ENCODE results near the gene SRMS. TPM values are rescaled to one million over a fixed set of nuclear protein-coding genes. Genes with fewer than 3 reads are reported as not detected.

The SRMS gene
- total and polyA plus RNA-seq, 2 of the 13 experiments (the other 11 are each of a cell fraction or from before 2014, with no cell fraction given) = not detected

DNA sequence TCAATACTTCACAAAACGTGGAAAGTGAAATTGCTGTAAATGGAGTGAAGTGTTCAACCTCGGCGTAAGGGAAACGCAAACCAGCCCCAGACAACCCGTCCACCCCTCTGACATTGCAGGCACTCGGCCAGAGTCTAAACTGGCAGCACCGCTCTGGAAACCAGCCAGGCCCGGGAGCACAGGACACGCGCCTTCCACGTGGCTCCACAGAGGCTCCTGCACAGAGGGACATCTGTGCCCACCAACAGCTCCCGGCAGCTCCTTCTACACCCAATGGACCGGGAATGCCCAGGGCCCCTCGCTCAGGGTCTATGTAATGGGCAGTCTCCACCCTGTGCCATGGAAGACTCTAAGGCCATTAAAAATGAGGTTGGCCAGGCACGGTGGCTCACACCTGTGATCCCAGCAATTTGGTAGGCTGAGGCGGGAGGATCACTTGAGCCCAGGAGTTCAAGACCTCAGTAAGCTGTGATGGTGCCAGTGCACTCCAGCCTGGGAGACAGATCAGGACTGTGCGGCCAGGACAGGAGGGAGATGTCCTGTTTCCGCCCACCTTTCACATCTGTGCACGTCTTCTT lies 29.9 kb upstream of the SRMS start (continued):
- 0 out of 2 replicates have a peak, but pooled peaks have one; percentile 67 for TF ChIP-seq ZBTB43 (CRISPR knock-in tag; conservative IDR thresholded peaks at IDR 0.05)
- no peak for TF ChIP-seq ZFP36L1 (CRISPR knock-in tag; IDR thresholded peaks at IDR 0.05)
- no peak for TF ChIP-seq ETS1 (CRISPR knock-in tag; IDR thresholded peaks at IDR 0.05)
- no peak for TF ChIP-seq ZNF282 (IDR thresholded peaks at IDR 0.05; ENCODE audit: partially characterized antibody)
- peak; percentile 60; the same call in 1 of the 2 replicates for TF ChIP-seq RXRB (CRISPR knock-in tag; IDR thresholded peaks at IDR 0.05; ENCODE audit: borderline replicate concordance)
- TF ChIP-seq SALL2 (CRISPR knock-in tag; IDR thresholded peaks at IDR 0.05) = 0 out of 2 replicates have a peak, but pooled peaks have one; percentile 29
- no peak for TF ChIP-seq ELF4 (CRISPR knock-in tag; IDR thresholded peaks at IDR 0.05; ENCODE audit: borderline replicate concordance)
- TF ChIP-seq, protein P1, sequence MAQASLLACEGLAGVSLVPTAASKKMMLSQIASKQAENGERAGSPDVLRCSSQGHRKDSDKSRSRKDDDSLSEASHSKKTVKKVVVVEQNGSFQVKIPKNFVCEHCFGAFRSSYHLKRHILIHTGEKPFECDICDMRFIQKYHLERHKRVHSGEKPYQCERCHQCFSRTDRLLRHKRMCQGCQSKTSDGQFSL (CRISPR knock-in tag; IDR thresholded peaks at IDR 0.05) = no peak
- no peak; the same call in 1 of the 2 replicates for TF ChIP-seq BRD4 (CRISPR knock-in tag; IDR thresholded peaks at IDR 0.05)
- 0 out of 2 replicates have a peak, but pooled peaks have one; percentile 26 for TF ChIP-seq ZSCAN29 (CRISPR knock-in tag; conservative IDR thresholded peaks at IDR 0.05)
- no peak for TF ChIP-seq SIN3B (IDR thresholded peaks at IDR 0.05; ENCODE audit: low read length)
- no peak for TF ChIP-seq NRL (CRISPR knock-in tag; IDR thresholded peaks at IDR 0.05; ENCODE audit: borderline replicate concordance)
- TF ChIP-seq, protein P2, sequence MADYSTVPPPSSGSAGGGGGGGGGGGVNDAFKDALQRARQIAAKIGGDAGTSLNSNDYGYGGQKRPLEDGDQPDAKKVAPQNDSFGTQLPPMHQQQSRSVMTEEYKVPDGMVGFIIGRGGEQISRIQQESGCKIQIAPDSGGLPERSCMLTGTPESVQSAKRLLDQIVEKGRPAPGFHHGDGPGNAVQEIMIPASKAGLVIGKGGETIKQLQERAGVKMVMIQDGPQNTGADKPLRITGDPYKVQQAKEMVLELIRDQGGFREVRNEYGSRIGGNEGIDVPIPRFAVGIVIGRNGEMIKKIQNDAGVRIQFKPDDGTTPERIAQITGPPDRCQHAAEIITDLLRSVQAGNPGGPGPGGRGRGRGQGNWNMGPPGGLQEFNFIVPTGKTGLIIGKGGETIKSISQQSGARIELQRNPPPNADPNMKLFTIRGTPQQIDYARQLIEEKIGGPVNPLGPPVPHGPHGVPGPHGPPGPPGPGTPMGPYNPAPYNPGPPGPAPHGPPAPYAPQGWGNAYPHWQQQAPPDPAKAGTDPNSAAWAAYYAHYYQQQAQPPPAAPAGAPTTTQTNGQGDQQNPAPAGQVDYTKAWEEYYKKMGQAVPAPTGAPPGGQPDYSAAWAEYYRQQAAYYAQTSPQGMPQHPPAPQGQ (CRISPR knock-in tag; IDR thresholded peaks at IDR 0.05; ENCODE audit: borderline replicate concordance) = no peak
- TF ChIP-seq ZNF225 (CRISPR knock-in tag; IDR thresholded peaks at IDR 0.05) = no peak
- peak; percentile 70; the same call in 1 of the 2 replicates for TF ChIP-seq ERF (CRISPR knock-in tag; IDR thresholded peaks at IDR 0.05)
- 0 out of 2 replicates have a peak, but pooled peaks have one; percentile 28 for TF ChIP-seq ZNF335 (CRISPR knock-in tag; IDR thresholded peaks at IDR 0.05)
- TF ChIP-seq JUNB (CRISPR knock-in tag; IDR thresholded peaks at IDR 0.05; ENCODE audit: borderline replicate concordance) = no peak
- 0 out of 2 replicates have a peak, but pooled peaks have one; percentile 16 for TF ChIP-seq ZNF710 (CRISPR knock-in tag; IDR thresholded peaks at IDR 0.05; ENCODE audit: borderline replicate concordance)
- no peak for TF ChIP-seq NCOA1 (CRISPR knock-in tag; IDR thresholded peaks at IDR 0.05)
- no peak; the same call in 1 of the 2 replicates for TF ChIP-seq POGZ (CRISPR knock-in tag; IDR thresholded peaks at IDR 0.05)
- 0 out of 2 replicates have a peak, but pooled peaks have one; percentile 19 for TF ChIP-seq ZNF143 (CRISPR knock-in tag; IDR thresholded peaks at IDR 0.05)
- 0 out of 2 replicates have a peak, but pooled peaks have one; percentile 20 for TF ChIP-seq PHF20 (CRISPR knock-in tag; IDR thresholded peaks at IDR 0.05)
- no peak for TF ChIP-seq ZKSCAN8 (CRISPR knock-in tag; IDR thresholded peaks at IDR 0.05; ENCODE audit: borderline replicate concordance)
- 0 out of 2 replicates have a peak, but pooled peaks have one; percentile 7 for TF ChIP-seq ZNF629 (CRISPR knock-in tag; conservative IDR thresholded peaks at IDR 0.05)
